ENCODE data around the gene MTFR2. TPM values are rescaled to one million over a fixed set of nuclear protein-coding genes. Genes with fewer than 3 reads are reported as not detected.
A peak's percentile ranks its signal among the peaks of the same experiment; 100 is the strongest.

The MTFR2 gene
- total and polyA plus RNA-seq, 2 of the 13 experiments (the other 11 are each of a cell fraction or from before 2014, with no cell fraction given) = 6.7 to 10.7 TPM

DNA sequence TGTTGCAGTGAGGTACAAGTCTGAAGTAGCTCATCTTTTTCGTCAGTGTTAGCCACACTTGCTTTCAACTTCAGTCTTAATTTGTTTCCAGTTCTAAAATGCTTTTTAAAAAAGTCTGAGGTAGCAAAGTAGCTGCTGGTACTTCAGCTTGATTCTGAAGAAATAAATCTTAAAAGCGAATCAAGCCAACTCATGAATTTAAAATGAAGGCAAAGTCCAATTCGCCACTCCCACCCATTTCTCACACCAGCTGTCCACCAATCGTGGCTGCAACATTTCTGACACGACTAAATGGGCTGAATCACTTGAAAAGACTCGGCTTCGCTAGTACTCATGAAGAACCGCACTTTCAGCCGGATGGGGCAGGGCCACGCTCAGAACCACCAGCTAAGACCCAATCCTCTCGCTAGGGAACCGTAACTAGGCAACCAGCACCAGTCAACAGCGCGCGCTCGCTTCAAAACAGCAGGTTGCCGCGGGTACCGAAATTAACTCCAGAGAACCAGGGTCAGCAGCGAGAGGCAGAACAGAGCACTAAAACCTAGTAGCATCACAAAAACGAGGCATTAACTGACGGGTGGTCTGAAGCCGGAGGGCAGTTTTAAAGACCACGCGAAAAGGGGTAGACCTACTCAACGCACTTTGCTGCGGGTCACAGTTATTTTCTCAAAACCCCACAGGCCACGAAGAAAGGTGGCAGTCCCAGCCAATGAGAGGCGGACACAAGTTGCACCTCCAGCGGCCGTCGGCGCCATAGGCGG lies 38.6 kb upstream of the MTFR2 start (continued):
- TF ChIP-seq, protein P1, sequence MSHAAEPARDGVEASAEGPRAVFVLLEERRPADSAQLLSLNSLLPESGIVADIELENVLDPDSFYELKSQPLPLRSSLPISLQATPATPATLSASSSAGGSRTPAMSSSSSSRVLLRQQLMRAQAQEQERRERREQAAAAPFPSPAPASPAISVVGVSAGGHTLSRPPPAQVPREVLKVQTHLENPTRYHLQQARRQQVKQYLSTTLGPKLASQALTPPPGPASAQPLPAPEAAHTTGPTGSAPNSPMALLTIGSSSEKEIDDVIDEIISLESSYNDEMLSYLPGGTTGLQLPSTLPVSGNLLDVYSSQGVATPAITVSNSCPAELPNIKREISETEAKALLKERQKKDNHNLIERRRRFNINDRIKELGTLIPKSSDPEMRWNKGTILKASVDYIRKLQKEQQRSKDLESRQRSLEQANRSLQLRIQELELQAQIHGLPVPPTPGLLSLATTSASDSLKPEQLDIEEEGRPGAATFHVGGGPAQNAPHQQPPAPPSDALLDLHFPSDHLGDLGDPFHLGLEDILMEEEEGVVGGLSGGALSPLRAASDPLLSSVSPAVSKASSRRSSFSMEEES (CRISPR knock-in tag; IDR thresholded peaks at IDR 0.05) = no peak
- TF ChIP-seq NFKB2 (CRISPR knock-in tag; IDR thresholded peaks at IDR 0.05; ENCODE audit: borderline replicate concordance) (peak; percentile 55; the same call in 1 of the 2 replicates), AKAP8 (CRISPR knock-in tag; IDR thresholded peaks at IDR 0.05) (no peak; the same call in 1 of the 2 replicates), SATB2 (CRISPR knock-in tag; IDR thresholded peaks at IDR 0.05) (0 out of 2 replicates have a peak, but pooled peaks have one; percentile 17), ZSCAN30 (CRISPR knock-in tag; IDR thresholded peaks at IDR 0.05) (no peak), HNF4G (IDR thresholded peaks at IDR 0.05; ENCODE audit: borderline replicate concordance, low read depth, low read length) (no peak), HNF4G (CRISPR knock-in tag; IDR thresholded peaks at IDR 0.05; ENCODE audit: borderline replicate concordance, low read depth) (no peak), MLLT10 (CRISPR knock-in tag; IDR thresholded peaks at IDR 0.05) (0 out of 2 replicates have a peak, but pooled peaks have one; percentile 12), ZNF547 (CRISPR knock-in tag; IDR thresholded peaks at IDR 0.05) (no peak; the same call in 1 of the 2 replicates), ZNF180 (CRISPR knock-in tag; IDR thresholded peaks at IDR 0.05; ENCODE audit: borderline replicate concordance, low read depth) (no peak), ZNF143 (CRISPR knock-in tag; IDR thresholded peaks at IDR 0.05) (no peak), HDAC2 (CRISPR knock-in tag; IDR thresholded peaks at IDR 0.05) (no peak; the same call in 1 of the 2 replicates), ZNF367 (CRISPR knock-in tag; IDR thresholded peaks at IDR 0.05; ENCODE audit: borderline replicate concordance) (no peak), ZNF761 (CRISPR knock-in tag; conservative IDR thresholded peaks at IDR 0.05) (no peak), MED1 (CRISPR knock-in tag; IDR thresholded peaks at IDR 0.05) (peak; percentile 16; the same call in 1 of the 2 replicates), ZNF431 (CRISPR knock-in tag; IDR thresholded peaks at IDR 0.05; ENCODE audit: borderline replicate concordance, low read depth) (no peak)
- TF ChIP-seq, protein P2, sequence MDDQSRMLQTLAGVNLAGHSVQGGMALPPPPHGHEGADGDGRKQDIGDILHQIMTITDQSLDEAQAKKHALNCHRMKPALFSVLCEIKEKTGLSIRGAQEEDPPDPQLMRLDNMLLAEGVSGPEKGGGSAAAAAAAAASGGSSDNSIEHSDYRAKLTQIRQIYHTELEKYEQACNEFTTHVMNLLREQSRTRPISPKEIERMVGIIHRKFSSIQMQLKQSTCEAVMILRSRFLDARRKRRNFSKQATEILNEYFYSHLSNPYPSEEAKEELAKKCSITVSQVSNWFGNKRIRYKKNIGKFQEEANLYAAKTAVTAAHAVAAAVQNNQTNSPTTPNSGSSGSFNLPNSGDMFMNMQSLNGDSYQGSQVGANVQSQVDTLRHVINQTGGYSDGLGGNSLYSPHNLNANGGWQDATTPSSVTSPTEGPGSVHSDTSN (CRISPR knock-in tag; IDR thresholded peaks at IDR 0.05; ENCODE audit: borderline replicate concordance) = no peak
- TF ChIP-seq, protein P3, sequence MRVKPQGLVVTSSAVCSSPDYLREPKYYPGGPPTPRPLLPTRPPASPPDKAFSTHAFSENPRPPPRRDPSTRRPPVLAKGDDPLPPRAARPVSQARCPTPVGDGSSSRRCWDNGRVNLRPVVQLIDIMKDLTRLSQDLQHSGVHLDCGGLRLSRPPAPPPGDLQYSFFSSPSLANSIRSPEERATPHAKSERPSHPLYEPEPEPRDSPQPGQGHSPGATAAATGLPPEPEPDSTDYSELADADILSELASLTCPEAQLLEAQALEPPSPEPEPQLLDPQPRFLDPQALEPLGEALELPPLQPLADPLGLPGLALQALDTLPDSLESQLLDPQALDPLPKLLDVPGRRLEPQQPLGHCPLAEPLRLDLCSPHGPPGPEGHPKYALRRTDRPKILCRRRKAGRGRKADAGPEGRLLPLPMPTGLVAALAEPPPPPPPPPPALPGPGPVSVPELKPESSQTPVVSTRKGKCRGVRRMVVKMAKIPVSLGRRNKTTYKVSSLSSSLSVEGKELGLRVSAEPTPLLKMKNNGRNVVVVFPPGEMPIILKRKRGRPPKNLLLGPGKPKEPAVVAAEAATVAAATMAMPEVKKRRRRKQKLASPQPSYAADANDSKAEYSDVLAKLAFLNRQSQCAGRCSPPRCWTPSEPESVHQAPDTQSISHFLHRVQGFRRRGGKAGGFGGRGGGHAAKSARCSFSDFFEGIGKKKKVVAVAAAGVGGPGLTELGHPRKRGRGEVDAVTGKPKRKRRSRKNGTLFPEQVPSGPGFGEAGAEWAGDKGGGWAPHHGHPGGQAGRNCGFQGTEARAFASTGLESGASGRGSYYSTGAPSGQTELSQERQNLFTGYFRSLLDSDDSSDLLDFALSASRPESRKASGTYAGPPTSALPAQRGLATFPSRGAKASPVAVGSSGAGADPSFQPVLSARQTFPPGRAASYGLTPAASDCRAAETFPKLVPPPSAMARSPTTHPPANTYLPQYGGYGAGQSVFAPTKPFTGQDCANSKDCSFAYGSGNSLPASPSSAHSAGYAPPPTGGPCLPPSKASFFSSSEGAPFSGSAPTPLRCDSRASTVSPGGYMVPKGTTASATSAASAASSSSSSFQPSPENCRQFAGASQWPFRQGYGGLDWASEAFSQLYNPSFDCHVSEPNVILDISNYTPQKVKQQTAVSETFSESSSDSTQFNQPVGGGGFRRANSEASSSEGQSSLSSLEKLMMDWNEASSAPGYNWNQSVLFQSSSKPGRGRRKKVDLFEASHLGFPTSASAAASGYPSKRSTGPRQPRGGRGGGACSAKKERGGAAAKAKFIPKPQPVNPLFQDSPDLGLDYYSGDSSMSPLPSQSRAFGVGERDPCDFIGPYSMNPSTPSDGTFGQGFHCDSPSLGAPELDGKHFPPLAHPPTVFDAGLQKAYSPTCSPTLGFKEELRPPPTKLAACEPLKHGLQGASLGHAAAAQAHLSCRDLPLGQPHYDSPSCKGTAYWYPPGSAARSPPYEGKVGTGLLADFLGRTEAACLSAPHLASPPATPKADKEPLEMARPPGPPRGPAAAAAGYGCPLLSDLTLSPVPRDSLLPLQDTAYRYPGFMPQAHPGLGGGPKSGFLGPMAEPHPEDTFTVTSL (CRISPR knock-in tag; IDR thresholded peaks at IDR 0.05; ENCODE audit: borderline replicate concordance) = no peak; the same call in 1 of the 2 replicates
- TF ChIP-seq, protein P4, sequence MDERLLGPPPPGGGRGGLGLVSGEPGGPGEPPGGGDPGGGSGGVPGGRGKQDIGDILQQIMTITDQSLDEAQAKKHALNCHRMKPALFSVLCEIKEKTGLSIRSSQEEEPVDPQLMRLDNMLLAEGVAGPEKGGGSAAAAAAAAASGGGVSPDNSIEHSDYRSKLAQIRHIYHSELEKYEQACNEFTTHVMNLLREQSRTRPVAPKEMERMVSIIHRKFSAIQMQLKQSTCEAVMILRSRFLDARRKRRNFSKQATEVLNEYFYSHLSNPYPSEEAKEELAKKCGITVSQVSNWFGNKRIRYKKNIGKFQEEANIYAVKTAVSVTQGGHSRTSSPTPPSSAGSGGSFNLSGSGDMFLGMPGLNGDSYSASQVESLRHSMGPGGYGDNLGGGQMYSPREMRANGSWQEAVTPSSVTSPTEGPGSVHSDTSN (CRISPR knock-in tag; IDR thresholded peaks at IDR 0.05) = no peak

Measured in HepG2 (cell line).